T-helper 1 cell treated with Interleukin-12 subunit alpha and Interleukin-12 subunit beta and Interleukin-4 antibody, amounts not matched to agents 30 μg/mL and 1 μg/mL, for 36 hours (primary cell): Measurements from ENCODE around the gene ZBTB7C.

Source experiments
- H3K27ac Mint-ChIP-seq: one replicate; pipeline ENCODE4 v1.8.0; 2021; ENCODE audit warnings: mild to moderate bottlenecking, mixed read lengths
- H3K27me3 Mint-ChIP-seq: one replicate; pipeline ENCODE4 v1.8.0; 2021; ENCODE audit warnings: low read depth, mixed read lengths
- H3K36me3 Mint-ChIP-seq: one replicate; pipeline ENCODE4 v1.8.0; 2021; ENCODE audit warnings: low read depth, mixed read lengths
- H3K4me1 Mint-ChIP-seq: one replicate; pipeline ENCODE4 v1.8.0; 2021; ENCODE audit warnings: low read depth, mixed read lengths
- H3K4me3 Mint-ChIP-seq: one replicate; pipeline ENCODE4 v1.8.0; 2021; ENCODE audit warnings: mild to moderate bottlenecking, moderate library complexity, mixed read lengths
- H3K9me3 Mint-ChIP-seq: one replicate; pipeline ENCODE4 v1.8.0; 2021; ENCODE audit warnings: mixed read lengths

The ZBTB7C gene

GRCh38 chr18:48154828-48155227 is 254.4 kb downstream of the ZBTB7C start:
- no peaks in the 10 kb centered on the region for H3K9me3 Mint-ChIP-seq
- no peak overlapping the region for H3K4me3 Mint-ChIP-seq
- no peak overlapping the region for H3K27ac Mint-ChIP-seq
- H3K4me1 Mint-ChIP-seq = no peaks in the 10 kb centered on the region
- H3K27me3 Mint-ChIP-seq = peaks cover 35% of the 10 kb centered on the region
- no peaks in the 10 kb centered on the region for H3K36me3 Mint-ChIP-seq

- no peaks in the 10 kb centered on the region for H3K36me3 Mint-ChIP-seq
- H3K4me3 Mint-ChIP-seq = no peak overlapping the region
- peaks cover 33% of the 10 kb centered on the region for H3K27me3 Mint-ChIP-seq
- H3K4me1 Mint-ChIP-seq = no peaks in the 10 kb centered on the region
- H3K9me3 Mint-ChIP-seq = no peaks in the 10 kb centered on the region
- H3K27ac Mint-ChIP-seq = no peak overlapping the region
Measured at GRCh38 chr18:48153613-48154481, 255.3 kb downstream of the ZBTB7C start.

DNA sequence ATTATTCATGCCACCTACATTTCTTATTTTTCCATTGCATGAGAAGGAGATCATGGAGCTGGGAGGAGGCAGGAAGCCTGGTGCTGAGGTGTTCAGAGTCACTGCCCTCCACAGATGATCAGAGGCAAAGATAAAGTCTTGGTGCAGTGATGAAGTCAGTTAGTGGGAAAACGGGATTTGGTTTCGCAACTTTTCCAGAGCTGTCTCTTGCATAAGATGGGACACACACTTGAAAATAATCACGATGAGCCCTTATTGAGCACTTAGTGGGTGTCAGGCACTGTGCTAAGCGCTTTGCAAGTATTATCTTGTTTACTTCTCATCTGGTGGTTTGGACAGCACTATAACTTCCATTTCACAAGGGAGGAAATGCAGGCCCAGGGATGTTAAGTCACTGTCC is 256.6 kb downstream of the ZBTB7C start:
- no peaks in the 10 kb centered on the region for H3K9me3 Mint-ChIP-seq
- H3K27ac Mint-ChIP-seq = no peak overlapping the region
- H3K27me3 Mint-ChIP-seq = peaks cover 26% of the 10 kb centered on the region
- no peaks in the 10 kb centered on the region for H3K36me3 Mint-ChIP-seq
- no peak overlapping the region for H3K4me3 Mint-ChIP-seq
- H3K4me1 Mint-ChIP-seq = no peaks in the 10 kb centered on the region

GRCh38 chr18:48151421-48152065 is 257.6 kb downstream of the ZBTB7C start:
- Mint-ChIP-seq H3K4me1 (no peaks in the 10 kb centered on the region), H3K27ac (no peak overlapping the region), H3K4me3 (no peak overlapping the region), H3K36me3 (no peaks in the 10 kb centered on the region), H3K27me3 (peaks cover 21% of the 10 kb centered on the region), H3K9me3 (no peaks in the 10 kb centered on the region)

DNA sequence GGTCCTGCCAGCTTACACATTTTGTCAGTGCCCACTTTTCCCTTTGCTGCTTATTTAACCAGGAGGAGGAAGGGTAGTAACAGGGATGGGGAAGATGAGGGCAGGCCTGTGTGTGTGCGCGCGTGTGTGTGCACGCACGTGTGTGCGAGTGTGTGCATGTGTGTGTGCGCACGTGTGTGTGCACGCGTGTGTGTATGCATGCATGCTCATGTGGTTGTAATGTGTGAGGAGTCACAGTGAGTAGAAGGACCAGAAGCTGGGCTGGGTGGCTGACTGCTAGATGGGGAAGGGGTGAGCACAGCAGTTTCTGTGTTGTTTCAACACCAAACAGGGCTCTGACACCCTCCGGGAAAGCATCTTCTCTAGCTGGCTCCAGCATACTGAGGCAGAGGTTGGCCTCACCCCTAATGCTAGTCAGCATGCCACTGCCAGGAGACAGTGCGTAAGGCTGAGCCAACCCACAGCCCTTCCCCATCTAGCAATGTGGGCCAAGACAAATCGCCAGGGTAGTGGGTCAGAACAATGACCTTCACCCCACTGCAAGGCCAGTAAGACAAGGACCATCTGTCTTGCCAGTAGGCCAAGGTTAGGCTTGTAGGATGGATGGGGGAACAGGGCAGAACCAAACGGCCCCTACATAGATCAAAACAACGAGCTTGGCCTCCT is 260.0 kb downstream of the ZBTB7C start:
- Mint-ChIP-seq H3K4me1 (no peaks in the 10 kb centered on the region), H3K27ac (no peak overlapping the region), H3K4me3 (no peak overlapping the region), H3K9me3 (no peaks in the 10 kb centered on the region), H3K36me3 (no peaks in the 10 kb centered on the region), H3K27me3 (peaks cover 19% of the 10 kb centered on the region)

GRCh38 chr18:48142994-48143393 is 266.2 kb downstream of the ZBTB7C start:
- peaks cover 15% of the 10 kb centered on the region for H3K4me1 Mint-ChIP-seq
- no peak overlapping the region for H3K4me3 Mint-ChIP-seq
- H3K36me3 Mint-ChIP-seq = no peaks in the 10 kb centered on the region
- H3K27ac Mint-ChIP-seq = no peak overlapping the region
- H3K27me3 Mint-ChIP-seq = peaks cover 40% of the 10 kb centered on the region
- H3K9me3 Mint-ChIP-seq = no peaks in the 10 kb centered on the region

DNA sequence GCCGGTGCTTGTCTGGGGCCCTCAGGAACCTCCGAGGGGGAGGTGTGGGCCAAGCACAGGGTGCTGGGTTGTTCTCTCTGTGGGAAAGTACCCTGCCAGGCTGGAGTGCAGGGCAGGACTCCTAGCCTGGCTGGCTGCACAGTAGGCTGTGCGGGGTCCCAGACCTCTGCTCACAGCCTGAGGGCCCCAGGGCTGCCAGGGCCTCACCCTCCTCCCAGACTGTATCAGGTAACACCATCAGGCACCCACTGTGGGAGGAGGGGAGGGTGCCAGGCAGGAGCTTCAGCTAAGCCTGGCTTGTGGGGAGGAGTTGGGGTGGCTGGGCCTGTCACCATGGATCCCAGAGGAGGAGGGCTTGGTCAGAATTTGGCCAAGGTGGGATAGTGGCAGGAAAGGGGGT is 266.8 kb downstream of the ZBTB7C start:
- Mint-ChIP-seq H3K9me3 (no peaks in the 10 kb centered on the region), H3K27ac (no peak overlapping the region), H3K4me1 (peaks cover 21% of the 10 kb centered on the region)

DNA sequence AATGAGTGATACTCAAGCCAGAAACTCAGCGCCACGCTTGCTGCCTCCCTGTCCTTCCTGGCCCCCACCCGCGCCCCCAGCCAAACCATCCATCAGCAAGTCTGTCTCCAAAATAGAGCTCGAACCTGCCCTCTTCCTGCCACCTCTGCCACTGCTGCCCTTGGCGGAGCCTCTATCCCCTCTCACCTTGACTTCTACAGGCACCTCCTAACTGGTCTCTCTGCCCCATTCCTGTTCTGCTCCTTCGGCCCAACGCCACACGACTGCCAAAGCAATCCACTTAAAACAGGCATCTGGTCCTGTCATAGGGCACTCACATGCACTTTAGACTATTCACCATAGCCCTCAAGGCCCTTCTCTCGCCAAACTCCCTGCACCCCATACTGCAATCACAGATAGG is 268.5 kb downstream of the ZBTB7C start:
- no peaks in the 10 kb centered on the region for H3K9me3 Mint-ChIP-seq
- H3K4me3 Mint-ChIP-seq = no peak overlapping the region
- peaks cover 54% of the 10 kb centered on the region for H3K27me3 Mint-ChIP-seq
- H3K36me3 Mint-ChIP-seq = no peaks in the 10 kb centered on the region
- H3K4me1 Mint-ChIP-seq = peaks cover 26% of the 10 kb centered on the region
- H3K27ac Mint-ChIP-seq = no peak overlapping the region

More for the DNA sequence above, 266.8 kb downstream of the ZBTB7C start:
- H3K4me3 Mint-ChIP-seq = no peak overlapping the region
- no peaks in the 10 kb centered on the region for H3K36me3 Mint-ChIP-seq
- peaks cover 46% of the 10 kb centered on the region for H3K27me3 Mint-ChIP-seq

DNA sequence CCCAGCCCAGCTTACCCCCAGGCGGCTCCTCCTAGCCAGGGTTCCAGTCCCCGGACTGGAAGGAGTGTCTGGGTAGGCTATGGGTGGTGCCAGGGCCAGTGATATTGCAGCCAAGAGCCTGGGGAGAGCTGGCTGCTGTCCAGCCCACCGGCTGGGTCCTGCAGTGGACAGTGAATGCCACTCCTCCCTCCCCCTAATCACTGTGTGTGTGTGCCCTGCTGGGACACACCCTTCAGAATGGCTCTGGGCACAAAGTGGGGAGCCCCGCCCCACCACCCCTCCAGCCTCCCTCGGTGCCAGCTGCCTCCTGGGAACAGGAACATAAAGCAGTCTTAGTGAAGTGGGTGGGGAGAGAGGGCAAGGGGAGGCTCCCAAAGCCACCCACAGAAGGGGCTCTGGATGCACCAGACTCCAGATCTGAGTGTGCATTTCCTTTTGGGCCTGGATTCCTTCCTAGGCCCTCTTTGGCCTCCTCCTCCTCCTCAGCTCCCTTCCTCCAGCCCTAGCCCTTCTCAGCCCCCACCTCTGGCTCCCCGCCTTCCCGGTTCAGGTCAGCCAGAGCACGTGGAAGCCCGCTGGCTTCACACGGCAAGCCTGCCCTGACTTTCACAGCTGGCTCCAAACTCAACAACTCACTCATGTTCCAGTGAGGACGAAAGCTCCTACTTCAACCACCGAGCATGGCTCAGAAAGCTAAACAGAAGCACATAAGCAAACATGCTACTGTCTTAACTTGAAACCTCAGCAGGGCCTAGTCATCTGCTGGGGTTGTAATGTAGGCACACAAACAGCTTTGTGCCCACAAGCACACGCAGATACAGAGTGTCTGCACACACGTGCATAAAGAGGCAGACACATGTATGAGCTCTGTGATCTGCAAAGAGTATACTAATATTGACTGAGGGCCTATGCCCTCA is 269.5 kb downstream of the ZBTB7C start:
- H3K27ac Mint-ChIP-seq = no peak overlapping the region
- H3K27me3 Mint-ChIP-seq = peaks cover 57% of the 10 kb centered on the region
- no peak overlapping the region for H3K4me3 Mint-ChIP-seq
- no peaks in the 10 kb centered on the region for H3K36me3 Mint-ChIP-seq
- H3K4me1 Mint-ChIP-seq = peaks cover 29% of the 10 kb centered on the region
- H3K9me3 Mint-ChIP-seq = no peaks in the 10 kb centered on the region

DNA sequence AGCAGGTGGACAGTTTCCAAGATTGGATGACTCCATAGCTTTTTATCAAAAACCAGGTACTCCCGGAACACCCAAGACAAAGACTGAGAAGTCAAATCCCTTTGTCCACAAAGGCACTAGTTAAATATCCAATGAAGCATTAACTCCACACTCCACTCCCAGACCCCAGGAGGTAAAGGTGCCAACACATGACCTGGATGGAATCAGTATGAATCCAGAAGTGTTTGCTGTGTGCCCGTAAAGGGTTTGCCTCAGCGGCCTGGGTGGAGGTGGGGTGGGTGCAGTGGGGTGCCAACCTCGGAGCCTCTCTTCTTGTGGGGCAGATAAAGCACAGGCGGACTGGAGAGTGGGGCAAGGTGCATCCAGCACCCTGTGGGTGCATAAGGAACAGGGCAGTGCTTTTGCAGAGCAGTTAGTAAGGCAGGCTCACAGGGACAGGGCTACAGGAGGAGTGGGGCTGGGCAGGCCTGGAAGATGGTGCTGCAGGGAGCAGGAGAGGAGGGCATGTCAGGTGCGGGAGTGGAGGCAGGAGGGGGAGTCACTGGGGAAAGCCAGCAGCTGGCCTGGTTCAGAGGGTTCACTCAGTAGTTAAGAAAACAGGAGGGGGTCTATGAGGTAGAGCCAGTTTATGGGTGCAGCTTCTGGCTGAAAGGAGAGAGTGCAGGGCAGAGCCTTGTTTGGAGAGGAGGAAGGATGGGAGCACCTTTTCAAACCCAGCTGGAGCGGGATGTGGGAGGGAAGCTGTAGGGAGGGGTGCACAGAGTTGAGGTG is 270.3 kb downstream of the ZBTB7C start:
- H3K27ac Mint-ChIP-seq = peak overlapping the region; percentile 34
- H3K36me3 Mint-ChIP-seq = no peaks in the 10 kb centered on the region
- H3K4me1 Mint-ChIP-seq = peaks cover 32% of the 10 kb centered on the region
- no peak overlapping the region for H3K4me3 Mint-ChIP-seq
- peaks cover 62% of the 10 kb centered on the region for H3K27me3 Mint-ChIP-seq
- no peaks in the 10 kb centered on the region for H3K9me3 Mint-ChIP-seq

DNA sequence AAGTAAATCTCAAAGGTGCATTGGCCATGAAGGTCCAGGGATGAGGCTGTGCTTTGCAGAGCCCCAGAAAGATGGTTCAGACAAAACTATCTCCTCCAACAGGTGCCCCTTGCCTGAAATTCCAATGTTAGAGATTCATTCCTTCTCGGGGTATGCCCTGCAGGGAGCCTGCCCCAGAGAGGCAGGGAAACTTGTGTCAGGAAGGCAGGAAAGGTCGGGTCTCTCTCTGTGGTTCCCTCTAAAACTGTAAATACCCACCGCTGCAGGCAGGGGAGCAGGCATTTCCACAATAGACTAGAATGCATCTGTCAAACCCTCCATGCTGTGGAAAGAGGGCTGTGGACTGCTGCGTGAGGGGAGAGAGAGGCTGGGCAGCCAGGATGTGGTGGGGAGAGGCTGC is 271.0 kb downstream of the ZBTB7C start:
- Mint-ChIP-seq H3K9me3 (no peaks in the 10 kb centered on the region), H3K27ac (no peak overlapping the region), H3K36me3 (no peaks in the 10 kb centered on the region), H3K4me3 (no peak overlapping the region), H3K27me3 (peaks cover 68% of the 10 kb centered on the region), H3K4me1 (peaks cover 35% of the 10 kb centered on the region)

GRCh38 chr18:48137374-48138081 is 271.7 kb downstream of the ZBTB7C start:
- peaks cover 75% of the 10 kb centered on the region for H3K27me3 Mint-ChIP-seq
- peaks cover 33% of the 10 kb centered on the region for H3K4me1 Mint-ChIP-seq
- peak overlapping the region; percentile 67 for H3K4me3 Mint-ChIP-seq

GRCh38 chr18:48136827-48137373 is 272.3 kb downstream of the ZBTB7C start:
- Mint-ChIP-seq H3K4me3 (peak overlapping the region; percentile 67), H3K27me3 (peaks cover 80% of the 10 kb centered on the region)

More at GRCh38 chr18:48137374-48138081, 271.7 kb downstream of the ZBTB7C start:
- H3K27ac Mint-ChIP-seq = no peak overlapping the region
- no peaks in the 10 kb centered on the region for H3K9me3 Mint-ChIP-seq
- H3K36me3 Mint-ChIP-seq = no peaks in the 10 kb centered on the region

More at GRCh38 chr18:48136827-48137373, 272.3 kb downstream of the ZBTB7C start:
- Mint-ChIP-seq H3K4me1 (peaks cover 33% of the 10 kb centered on the region), H3K27ac (no peak overlapping the region), H3K9me3 (no peaks in the 10 kb centered on the region), H3K36me3 (no peaks in the 10 kb centered on the region)
